OCI-LY7 (cell line): Measurements from ENCODE around the gene CCNE1. TPM values are rescaled to one million over a fixed set of nuclear protein-coding genes. Genes with fewer than 3 reads are reported as not detected.

Source experiments
- BruUV-seq: library from RNA; stranded (reverse); fragments of 400-500 nt; replicated peaks from 2 replicates; lab custom pipeline; 2021; lab: Mats Ljungman, UMichigan
- CTCF ChIA-PET: fragments of 300-600 bp; sonication (Branson Sonifier 250); formaldehyde crosslinking; loops from one replicate; lab custom pipeline; 2022; ENCODE audit warnings: antibody characterized with exemption; ENCODE audit not compliant: unreplicated experiment; lab: Charles Lee
- POLR2A ChIA-PET: fragments of 300-600 bp; sonication (Branson Sonifier 250); formaldehyde crosslinking; loops from one replicate; lab custom pipeline; 2022; ENCODE audit warnings: antibody characterized with exemption; lab: Charles Lee
- DNase-seq: peaks from one replicate; pipeline ENCODE4 v3.0.0-alpha.2; 2015; ENCODE audit warnings: low spot score
- H2AFZ ChIP-seq: fragments of 200-600 bp; sonication (generic), shearing (Covaris generic); 2 replicates; pipeline ENCODE4 v1.6.1; 2014; ENCODE audit warnings: mild to moderate bottlenecking, antibody characterized with exemption, low read length, moderate library complexity
- H3K27ac ChIP-seq: fragments of 200-600 bp; sonication (generic); 2 replicates; pipeline ENCODE4 v1.5.1; 2014; ENCODE audit warnings: mixed run types, low read depth, mild to moderate bottlenecking, moderate library complexity, low read length, inconsistent platforms; ENCODE audit not compliant: poor library complexity, severe bottlenecking
- H3K36me3 ChIP-seq: fragments of 200-600 bp; sonication (generic); 2 replicates; pipeline ENCODE4 v1.6.1; 2014; ENCODE audit warnings: mild to moderate bottlenecking, antibody characterized with exemption, low read length, moderate library complexity, mixed read lengths; ENCODE audit not compliant: insufficient read depth
- H3K4me1 ChIP-seq: fragments of 200-600 bp; sonication (generic); 2 replicates; pipeline ENCODE4 v1.5.1; 2014; ENCODE audit warnings: mild to moderate bottlenecking, low read length; ENCODE audit not compliant: insufficient read depth, poor library complexity, severe bottlenecking
- H3K4me2 ChIP-seq: fragments of 200-600 bp; sonication (generic); 2 replicates; pipeline ENCODE4 v1.6.1; 2014; ENCODE audit warnings: mild to moderate bottlenecking, low read length
- H3K4me3 ChIP-seq: fragments of 200-600 bp; sonication (generic); 2 replicates; pipeline ENCODE4 v1.5.1; 2014; ENCODE audit warnings: mild to moderate bottlenecking, low read depth, low read length; ENCODE audit not compliant: poor library complexity, severe bottlenecking
- H3K79me2 ChIP-seq: fragments of 200-600 bp; sonication (generic); 2 replicates; pipeline ENCODE4 v1.6.1; 2016; ENCODE audit warnings: low read depth, mild to moderate bottlenecking, low read length, moderate library complexity, mixed read lengths; ENCODE audit not compliant: insufficient read depth
- H3K9me2 ChIP-seq: fragments of 200-600 bp; sonication (generic); 2 replicates; pipeline ENCODE4 v1.6.1; 2016; ENCODE audit warnings: mild to moderate bottlenecking, low read length, mixed read lengths; ENCODE audit not compliant: insufficient read depth
- H3K9me3 ChIP-seq: fragments of 200-600 bp; sonication (generic); 2 replicates; pipeline ENCODE4 v1.6.1; 2014; ENCODE audit warnings: mild to moderate bottlenecking, mixed run types, low read length, mixed read lengths
- H4K20me1 ChIP-seq: fragments of 200-600 bp; sonication (generic); 2 replicates; pipeline ENCODE4 v1.6.1; 2014; ENCODE audit warnings: mild to moderate bottlenecking, antibody characterized with exemption, low read length, moderate library complexity, mixed read lengths; ENCODE audit not compliant: insufficient read depth
- EZH2phosphoT487 ChIP-seq: fragments of 200-600 bp; sonication (generic); IDR thresholded peaks from 2 replicates; pipeline ENCODE4 v1.6.1; 2018; ENCODE audit warnings: low read depth, borderline replicate concordance, mild to moderate bottlenecking, mixed run types, antibody characterized with exemption, low read length, moderate library complexity, mixed read lengths
- intact Hi-C: fragments of 100-400 bp; cut with micrococcal nuclease; formaldehyde crosslinking; loops from one replicate; pipeline ENCODE4 v1.10.0; 2022; ENCODE audit not compliant: unreplicated experiment
- total RNA-seq, 2 experiments: library from RNA; depleted of rRNA in 1 of 2; stranded (reverse); fragments of >200 nt in 1 of 2; shearing (Covaris generic) in 1 of 2; gene quantifications; 2 replicates each; pipeline ENCODE4 v1.2.3, GENCODE V29; 2014 to 2022
- TF ChIP-seq, protein P1 (sequence below): fragments of 200-600 bp; sonication (generic); conservative IDR thresholded peaks from 2 replicates; pipeline ENCODE4 v1.5.1; 2014; ENCODE audit warnings: mild to moderate bottlenecking, antibody characterized with exemption, low read length, moderate library complexity, mixed read lengths

The CCNE1 gene
- total RNA-seq, 2 experiments from 2014 or later: 23.2 to 36.1 TPM

DNA sequence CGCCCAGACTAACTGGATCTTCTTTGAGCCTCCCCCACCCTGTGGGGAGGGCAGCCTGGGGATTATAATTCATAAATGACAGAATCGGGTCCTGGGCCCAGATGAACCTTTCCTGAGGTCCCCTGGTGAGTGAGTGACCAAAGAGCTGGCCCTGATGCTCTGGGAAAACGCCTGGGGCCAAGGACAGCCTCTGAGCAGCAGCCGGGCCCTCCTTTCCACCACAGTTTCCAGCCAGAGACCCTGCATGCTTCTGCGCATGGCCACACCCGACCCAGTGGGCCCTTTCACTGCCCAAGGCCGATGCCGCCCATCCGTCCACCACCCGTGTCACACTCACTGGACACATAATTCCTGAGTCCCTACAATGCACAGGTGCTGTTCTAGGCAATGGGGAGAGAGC lies 43.6 kb upstream of the CCNE1 start:
- Histone ChIP-seq H2AFZ (no peak overlapping the region), H3K36me3 (no peaks in the 10 kb centered on the region), H3K27ac (no peak overlapping the region), H3K4me1 (no peaks in the 10 kb centered on the region), H3K4me3 (no peak overlapping the region), H4K20me1 (no peaks in the 10 kb centered on the region), H3K4me2 (no peak overlapping the region), H3K9me3 (no peaks in the 10 kb centered on the region), H3K79me2 (no peaks in the 10 kb centered on the region), H3K9me2 (no peaks in the 10 kb centered on the region)
- CTCF ChIA-PET: no interaction called here
- BruUV-seq: no TSS peak
- TF ChIP-seq EZH2phosphoT487: no peak
- TF ChIP-seq, protein P1, sequence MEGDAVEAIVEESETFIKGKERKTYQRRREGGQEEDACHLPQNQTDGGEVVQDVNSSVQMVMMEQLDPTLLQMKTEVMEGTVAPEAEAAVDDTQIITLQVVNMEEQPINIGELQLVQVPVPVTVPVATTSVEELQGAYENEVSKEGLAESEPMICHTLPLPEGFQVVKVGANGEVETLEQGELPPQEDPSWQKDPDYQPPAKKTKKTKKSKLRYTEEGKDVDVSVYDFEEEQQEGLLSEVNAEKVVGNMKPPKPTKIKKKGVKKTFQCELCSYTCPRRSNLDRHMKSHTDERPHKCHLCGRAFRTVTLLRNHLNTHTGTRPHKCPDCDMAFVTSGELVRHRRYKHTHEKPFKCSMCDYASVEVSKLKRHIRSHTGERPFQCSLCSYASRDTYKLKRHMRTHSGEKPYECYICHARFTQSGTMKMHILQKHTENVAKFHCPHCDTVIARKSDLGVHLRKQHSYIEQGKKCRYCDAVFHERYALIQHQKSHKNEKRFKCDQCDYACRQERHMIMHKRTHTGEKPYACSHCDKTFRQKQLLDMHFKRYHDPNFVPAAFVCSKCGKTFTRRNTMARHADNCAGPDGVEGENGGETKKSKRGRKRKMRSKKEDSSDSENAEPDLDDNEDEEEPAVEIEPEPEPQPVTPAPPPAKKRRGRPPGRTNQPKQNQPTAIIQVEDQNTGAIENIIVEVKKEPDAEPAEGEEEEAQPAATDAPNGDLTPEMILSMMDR: no peak
- intact Hi-C loops: no loop called here
- no peak for DNase-seq
- POLR2A ChIA-PET: no interaction called here

DNA sequence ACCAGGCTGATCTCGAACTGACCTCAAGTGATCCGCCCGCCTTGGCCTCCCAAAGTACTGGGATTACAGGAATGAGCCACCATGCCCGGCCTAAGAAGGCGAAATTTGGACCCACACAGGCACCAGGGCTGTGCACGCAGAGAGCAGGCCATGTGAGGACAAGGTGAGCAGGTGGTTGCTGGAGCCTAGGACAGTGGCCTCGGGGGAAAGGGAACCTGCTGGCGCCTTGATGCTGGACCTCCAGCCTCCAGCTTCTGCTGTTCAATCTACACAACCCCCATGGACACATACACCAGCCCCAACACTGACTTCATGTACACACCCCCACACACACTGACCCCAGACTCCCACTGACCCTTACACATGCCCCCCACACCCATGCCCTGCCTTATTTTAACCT lies 41.8 kb upstream of the CCNE1 start:
- intact Hi-C loops: no loop called here
- no peak overlapping the region for H3K27ac ChIP-seq
- H3K9me2 ChIP-seq: no peaks in the 10 kb centered on the region
- no peaks in the 10 kb centered on the region for H3K9me3 ChIP-seq
- POLR2A ChIA-PET: interaction anchor here (0.7 kb wide), 1 partner anchor 91 kb away, joined by 3 read pairs; no protein-coding TSS in a partner anchor
- H4K20me1 ChIP-seq: no peaks in the 10 kb centered on the region
- no TSS peak for BruUV-seq
- CTCF ChIA-PET: no interaction called here
- no peak overlapping the region for H3K4me3 ChIP-seq
- H3K4me2 ChIP-seq: no peak overlapping the region
- no peaks in the 10 kb centered on the region for H3K4me1 ChIP-seq
- DNase-seq: no peak
- TF ChIP-seq, protein P1: no peak
- no peak for TF ChIP-seq EZH2phosphoT487
- H2AFZ ChIP-seq: no peak overlapping the region
- no peaks in the 10 kb centered on the region for H3K79me2 ChIP-seq
- no peaks in the 10 kb centered on the region for H3K36me3 ChIP-seq

DNA sequence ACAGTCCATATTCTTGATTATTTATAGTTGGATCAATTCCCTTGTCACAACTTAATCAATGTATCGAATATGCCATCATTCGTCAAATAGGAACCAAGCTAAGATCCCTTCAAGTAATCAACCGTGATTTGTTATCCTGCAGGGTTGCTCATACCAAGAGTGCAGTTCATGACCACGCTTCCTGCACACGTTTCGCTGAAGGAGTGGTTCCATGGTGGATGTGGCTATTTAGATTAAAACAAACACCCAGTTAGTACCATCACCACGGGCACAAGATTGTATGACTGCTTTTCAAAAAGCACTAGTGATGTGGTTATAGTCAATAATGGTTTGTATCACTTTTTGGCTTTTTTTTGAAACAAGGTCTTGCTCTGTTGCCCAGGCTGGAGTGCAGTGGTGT lies 41.1 kb upstream of the CCNE1 start:
- Histone ChIP-seq H3K79me2 (no peaks in the 10 kb centered on the region), H4K20me1 (no peaks in the 10 kb centered on the region), H3K4me3 (no peak overlapping the region), H3K27ac (no peak overlapping the region), H3K4me1 (no peaks in the 10 kb centered on the region), H3K9me3 (no peaks in the 10 kb centered on the region), H3K36me3 (no peaks in the 10 kb centered on the region), H2AFZ (no peak overlapping the region), H3K9me2 (no peaks in the 10 kb centered on the region), H3K4me2 (no peak overlapping the region)
- intact Hi-C loops: no loop called here
- no peak for DNase-seq
- BruUV-seq: no TSS peak
- ChIA-PET POLR2A (no interaction called here), CTCF (no interaction called here)
- no peak for TF ChIP-seq EZH2phosphoT487
- TF ChIP-seq, protein P1: no peak
